GM12875 (cell line): ENCODE measurements around the gene ANKS1B.

Experiments
- H3K4me3 ChIP-seq: one replicate; pipeline ENCODE4 v1.5.1; 2011; ENCODE audit warnings: low read depth, low read length, control low read depth
- TF ChIP-seq, protein P1 (sequence below): IDR thresholded peaks from 2 replicates; pipeline ENCODE4 v1.5.1; 2011; ENCODE audit warnings: low read depth, mild to moderate bottlenecking, control low read depth, inconsistent platforms, low read length, moderate library complexity, borderline replicate concordance; ENCODE audit not compliant: insufficient read depth

ANKS1B gene

GRCh38 chr12:99388671-99389195 is 596.0 kb downstream of the ANKS1B start:
- TF ChIP-seq, protein P1, sequence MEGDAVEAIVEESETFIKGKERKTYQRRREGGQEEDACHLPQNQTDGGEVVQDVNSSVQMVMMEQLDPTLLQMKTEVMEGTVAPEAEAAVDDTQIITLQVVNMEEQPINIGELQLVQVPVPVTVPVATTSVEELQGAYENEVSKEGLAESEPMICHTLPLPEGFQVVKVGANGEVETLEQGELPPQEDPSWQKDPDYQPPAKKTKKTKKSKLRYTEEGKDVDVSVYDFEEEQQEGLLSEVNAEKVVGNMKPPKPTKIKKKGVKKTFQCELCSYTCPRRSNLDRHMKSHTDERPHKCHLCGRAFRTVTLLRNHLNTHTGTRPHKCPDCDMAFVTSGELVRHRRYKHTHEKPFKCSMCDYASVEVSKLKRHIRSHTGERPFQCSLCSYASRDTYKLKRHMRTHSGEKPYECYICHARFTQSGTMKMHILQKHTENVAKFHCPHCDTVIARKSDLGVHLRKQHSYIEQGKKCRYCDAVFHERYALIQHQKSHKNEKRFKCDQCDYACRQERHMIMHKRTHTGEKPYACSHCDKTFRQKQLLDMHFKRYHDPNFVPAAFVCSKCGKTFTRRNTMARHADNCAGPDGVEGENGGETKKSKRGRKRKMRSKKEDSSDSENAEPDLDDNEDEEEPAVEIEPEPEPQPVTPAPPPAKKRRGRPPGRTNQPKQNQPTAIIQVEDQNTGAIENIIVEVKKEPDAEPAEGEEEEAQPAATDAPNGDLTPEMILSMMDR, result no peak
- H3K4me3 ChIP-seq, result no peak overlapping the region

- TF ChIP-seq, protein P1, result no peak
- H3K4me3 ChIP-seq, result no peak overlapping the region
Measured at GRCh38 chr12:99387661-99388060, 597.1 kb downstream of the ANKS1B start.

DNA sequence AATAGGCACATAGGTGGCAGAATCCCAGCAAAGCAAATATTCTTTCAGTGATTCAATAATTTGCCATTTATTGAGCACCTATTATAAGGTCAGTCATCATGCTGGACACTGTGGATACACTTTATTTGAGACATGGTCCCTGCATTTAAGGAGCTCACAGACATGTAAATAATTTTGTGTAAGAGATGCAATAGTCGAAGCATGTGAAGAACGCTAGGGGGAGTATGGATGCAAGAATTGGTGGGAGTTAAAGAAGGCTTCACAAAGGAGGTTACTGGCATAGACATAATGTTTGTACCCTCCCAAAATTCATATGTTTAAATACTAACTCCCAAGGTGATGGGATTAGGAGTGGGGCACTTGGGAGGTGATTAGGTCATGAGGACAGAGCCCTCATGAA is 597.8 kb downstream of the ANKS1B start:
- H3K4me3 ChIP-seq, result no peak overlapping the region
- TF ChIP-seq, protein P1, result peak; percentile 60; the same call in 1 of the 2 replicates

DNA sequence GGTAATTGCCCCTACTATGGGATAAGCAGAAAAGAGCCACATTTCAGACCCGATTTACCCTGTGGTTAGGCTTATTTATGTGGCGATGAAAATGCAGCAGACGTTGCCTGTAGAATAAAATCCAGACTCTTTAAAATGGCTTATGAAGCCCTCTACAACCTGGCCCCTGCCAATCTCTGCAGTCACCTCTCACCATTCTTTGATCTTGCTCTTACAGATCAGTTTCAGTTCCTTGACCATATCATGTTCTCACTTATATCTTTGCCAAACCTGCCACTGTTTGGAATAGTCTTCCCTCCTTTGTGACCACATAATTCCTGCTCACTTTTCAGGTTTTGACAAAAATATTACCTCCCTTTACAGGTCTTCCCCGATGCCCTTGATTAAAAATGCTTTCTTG is 601.5 kb downstream of the ANKS1B start:
- TF ChIP-seq, protein P1, result no peak
- no peak overlapping the region for H3K4me3 ChIP-seq

GRCh38 chr12:99381992-99382391 is 602.7 kb downstream of the ANKS1B start:
- TF ChIP-seq, protein P1, result no peak
- no peak overlapping the region for H3K4me3 ChIP-seq

DNA sequence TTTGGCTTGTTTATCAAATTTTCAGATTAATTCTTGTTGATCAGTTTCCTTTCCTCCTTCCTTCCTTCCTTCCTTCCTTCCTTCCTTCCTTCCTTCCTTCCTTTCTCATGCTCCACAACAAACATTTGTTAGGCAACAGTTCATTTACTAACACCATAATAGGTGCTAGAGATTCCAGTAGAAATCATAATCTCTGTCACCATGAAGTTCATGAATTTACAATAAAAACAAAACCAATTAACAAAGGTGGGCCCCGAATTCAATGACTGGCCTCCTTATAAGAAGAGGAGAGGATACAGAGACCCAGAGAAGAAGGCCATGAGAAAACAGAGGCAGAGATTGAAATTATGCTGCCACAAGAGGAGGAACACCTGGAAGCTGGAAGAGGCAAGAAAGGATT is 604.0 kb downstream of the ANKS1B start:
- no peak overlapping the region for H3K4me3 ChIP-seq
- TF ChIP-seq, protein P1, result no peak

DNA sequence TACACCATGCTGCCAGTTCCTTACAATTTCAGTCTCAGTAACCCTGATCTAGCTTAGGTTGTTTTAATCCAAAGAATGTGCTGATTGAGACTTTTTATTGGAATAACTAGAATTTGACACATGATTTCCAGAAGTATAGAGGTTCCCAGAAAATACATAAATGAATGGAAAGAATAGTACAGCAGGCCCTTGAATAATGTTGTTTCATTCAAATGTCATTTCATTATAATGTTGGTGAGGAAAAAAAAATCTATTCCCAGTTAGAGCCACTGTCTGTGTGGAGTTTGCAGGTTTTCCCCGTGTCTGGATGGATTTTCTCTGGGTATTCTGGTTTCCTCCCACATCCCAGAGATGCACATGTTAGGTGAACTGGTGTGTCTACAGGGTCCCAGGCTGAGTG is 610.7 kb downstream of the ANKS1B start:
- TF ChIP-seq, protein P1, result no peak
- no peak overlapping the region for H3K4me3 ChIP-seq
